Epithelial cell of esophagus (primary cell): ENCODE results near the gene ADRA2B.
"Not testable (repeated sequence)": the region's sequence is repeated elsewhere in the genome, so short reads cannot be mapped to it uniquely, and the experiment has no call there.

Experiments used
- DNase-seq: peaks from one replicate; pipeline ENCODE4 v3.0.0; 2010; ENCODE audit warnings: low read depth
- H3K4me3 ChIP-seq: 2 replicates; pipeline ENCODE4 v1.5.1; 2011; ENCODE audit warnings: mild to moderate bottlenecking, low read length, control low read depth
- TF ChIP-seq, protein P1 (sequence below): IDR thresholded peaks from 2 replicates; pipeline ENCODE4 v1.5.1; 2011; ENCODE audit warnings: low read depth, mild to moderate bottlenecking, low read length, control low read depth, inconsistent platforms; ENCODE audit not compliant: insufficient read depth; ENCODE audit errors: missing control alignments

The ADRA2B gene

DNA sequence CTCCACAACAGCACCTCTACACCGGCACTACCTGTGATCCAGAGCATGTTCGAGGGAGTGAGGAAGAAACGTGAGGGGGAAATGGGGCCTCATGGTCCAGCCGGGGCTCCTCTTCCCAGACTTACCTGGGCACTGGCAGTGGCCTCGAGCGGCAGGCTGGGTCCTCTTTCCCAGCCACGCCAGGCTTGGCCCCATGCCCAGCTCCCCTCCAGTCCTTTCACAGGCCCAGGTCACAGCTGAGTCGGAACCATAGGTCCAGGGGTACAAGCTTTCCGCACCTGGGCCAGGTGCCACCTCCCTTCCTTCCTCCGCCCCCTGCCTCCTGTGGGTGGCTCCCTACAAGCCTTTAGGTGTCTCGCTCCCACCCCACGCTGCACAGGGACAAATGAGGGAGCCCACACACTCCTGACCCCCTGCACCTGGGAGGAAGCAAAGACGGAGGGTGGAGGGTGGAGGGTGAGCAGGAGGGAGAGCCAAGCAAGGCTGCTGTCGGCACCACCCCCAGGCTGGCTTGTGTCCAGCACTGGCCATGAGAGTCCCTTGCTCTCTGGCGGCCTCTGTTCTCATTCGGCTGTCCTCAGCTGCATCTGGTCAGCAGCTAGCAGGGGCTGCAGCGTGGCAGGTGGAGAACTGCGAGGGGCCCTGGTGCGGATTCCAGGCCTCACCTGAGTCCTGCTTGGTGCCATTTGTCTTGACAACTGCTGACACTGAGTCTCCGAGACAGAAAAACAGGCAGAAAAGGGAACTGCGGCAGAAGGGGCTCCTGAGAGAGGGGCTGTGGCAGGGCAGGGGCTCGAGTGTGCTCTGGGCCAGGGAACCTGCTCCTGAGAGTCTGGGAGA lies 26.8 kb downstream of the ADRA2B start:
- no peak for DNase-seq
- TF ChIP-seq, protein P1, sequence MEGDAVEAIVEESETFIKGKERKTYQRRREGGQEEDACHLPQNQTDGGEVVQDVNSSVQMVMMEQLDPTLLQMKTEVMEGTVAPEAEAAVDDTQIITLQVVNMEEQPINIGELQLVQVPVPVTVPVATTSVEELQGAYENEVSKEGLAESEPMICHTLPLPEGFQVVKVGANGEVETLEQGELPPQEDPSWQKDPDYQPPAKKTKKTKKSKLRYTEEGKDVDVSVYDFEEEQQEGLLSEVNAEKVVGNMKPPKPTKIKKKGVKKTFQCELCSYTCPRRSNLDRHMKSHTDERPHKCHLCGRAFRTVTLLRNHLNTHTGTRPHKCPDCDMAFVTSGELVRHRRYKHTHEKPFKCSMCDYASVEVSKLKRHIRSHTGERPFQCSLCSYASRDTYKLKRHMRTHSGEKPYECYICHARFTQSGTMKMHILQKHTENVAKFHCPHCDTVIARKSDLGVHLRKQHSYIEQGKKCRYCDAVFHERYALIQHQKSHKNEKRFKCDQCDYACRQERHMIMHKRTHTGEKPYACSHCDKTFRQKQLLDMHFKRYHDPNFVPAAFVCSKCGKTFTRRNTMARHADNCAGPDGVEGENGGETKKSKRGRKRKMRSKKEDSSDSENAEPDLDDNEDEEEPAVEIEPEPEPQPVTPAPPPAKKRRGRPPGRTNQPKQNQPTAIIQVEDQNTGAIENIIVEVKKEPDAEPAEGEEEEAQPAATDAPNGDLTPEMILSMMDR = no peak
- no peak overlapping the region for H3K4me3 ChIP-seq

DNA sequence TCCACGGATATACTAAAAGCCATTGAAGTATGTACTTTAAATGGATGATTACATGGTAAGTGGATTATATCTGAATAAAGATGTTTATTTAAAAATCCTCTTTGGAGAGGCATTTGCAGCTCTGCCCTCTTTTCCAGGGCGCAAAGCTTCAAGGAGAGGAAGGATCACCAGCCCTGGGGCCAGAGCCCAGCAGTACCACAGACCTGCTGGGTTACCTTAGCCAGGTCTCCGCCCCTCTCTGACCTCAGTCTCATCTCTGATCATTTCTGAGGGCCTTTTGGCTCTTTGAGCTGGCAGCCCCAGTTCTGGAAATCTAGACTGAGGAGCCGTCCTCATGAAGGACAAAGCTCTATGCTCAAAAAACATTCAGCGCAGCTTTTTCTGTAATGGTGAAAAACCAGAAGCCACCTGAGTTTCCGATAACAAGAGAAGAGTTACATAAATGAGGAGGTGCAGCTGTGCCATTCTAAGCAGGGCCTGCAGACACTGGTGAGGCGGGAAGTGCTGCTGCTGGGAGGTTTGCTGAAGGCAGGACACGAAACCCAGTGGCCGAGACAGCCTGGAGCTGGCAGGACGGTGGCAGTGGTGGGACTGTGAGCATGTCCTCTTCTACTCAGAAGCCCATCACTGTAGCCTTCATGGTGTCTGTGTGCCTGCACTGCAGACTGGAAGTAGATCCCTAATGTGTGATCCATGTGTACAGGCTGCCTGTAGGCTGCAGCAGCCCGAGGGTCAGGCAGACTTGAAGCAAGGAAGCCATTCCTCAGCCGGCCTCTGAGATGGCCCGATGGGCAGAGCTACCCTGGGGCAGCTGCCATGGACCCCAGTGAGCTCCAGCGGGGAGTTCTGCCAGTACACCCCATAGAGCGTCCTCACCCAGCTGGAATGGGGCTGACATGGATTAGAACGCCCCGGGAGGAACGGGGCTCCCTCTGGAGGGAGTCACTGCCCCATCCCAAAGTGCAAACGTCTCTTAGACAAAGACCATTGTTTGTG lies 27.7 kb downstream of the ADRA2B start:
- TF ChIP-seq, protein P1 = no peak
- no peak overlapping the region for H3K4me3 ChIP-seq
- no peak for DNase-seq

DNA sequence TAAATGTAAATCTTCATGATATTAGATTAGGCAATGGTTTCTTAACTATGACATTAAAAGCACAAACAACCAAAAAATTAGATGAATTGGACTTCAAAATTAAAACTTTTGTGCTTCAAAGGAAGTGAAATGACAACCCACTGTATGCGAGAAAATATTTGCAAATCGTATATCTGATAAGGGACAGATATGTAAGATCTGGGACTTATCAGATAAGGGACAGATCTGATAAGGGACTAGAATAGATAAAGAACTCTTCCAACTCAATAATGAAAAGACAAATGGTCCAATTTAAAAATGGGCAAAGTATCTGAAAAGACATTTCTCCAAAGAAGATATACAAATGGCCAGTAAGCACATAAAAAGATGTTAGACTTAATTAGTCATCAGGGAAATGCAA lies 29.2 kb downstream of the ADRA2B start:
- TF ChIP-seq, protein P1 = no peak
- no peak for DNase-seq
- no peak overlapping the region for H3K4me3 ChIP-seq

DNA sequence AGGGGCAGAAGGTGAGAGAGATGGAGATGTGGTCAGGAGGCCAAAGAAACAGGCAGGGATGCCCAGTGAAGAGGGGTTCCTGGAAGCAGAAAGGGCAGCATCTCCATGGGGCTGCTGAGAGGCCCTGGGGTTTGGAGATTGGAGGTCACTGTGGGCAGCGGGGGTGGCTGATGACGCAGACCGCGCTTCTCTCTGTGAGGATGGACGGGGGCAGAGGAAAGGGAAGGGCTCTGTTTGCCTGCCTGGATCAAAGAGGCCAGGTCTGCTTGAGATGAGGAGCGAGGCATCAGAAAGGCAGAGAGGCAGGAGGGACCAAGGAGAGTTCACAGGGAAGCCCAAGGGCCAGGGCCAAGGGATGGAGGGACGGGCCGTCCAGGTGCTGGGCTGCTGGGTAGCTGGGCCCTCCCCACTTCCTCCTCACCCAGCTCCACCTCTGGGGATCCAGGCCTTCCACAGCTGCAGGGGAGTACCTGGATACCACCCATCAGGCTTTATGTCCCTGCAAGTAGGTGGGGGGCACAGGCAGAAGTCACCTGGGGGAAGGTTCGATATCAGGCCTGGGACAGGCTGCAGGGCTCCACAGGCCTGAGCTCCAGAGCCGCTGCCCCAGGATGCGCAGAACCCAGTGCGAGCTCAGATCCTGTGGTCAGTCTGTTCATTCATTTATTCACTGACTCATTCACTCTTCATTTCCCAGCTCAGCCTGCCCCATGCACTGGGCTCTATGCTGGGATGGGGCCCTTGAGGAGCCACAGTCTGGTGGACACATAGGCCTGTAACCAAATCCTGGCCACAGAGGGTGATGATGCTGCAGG lies 30.6 kb downstream of the ADRA2B start:
- DNase-seq = no peak

DNA sequence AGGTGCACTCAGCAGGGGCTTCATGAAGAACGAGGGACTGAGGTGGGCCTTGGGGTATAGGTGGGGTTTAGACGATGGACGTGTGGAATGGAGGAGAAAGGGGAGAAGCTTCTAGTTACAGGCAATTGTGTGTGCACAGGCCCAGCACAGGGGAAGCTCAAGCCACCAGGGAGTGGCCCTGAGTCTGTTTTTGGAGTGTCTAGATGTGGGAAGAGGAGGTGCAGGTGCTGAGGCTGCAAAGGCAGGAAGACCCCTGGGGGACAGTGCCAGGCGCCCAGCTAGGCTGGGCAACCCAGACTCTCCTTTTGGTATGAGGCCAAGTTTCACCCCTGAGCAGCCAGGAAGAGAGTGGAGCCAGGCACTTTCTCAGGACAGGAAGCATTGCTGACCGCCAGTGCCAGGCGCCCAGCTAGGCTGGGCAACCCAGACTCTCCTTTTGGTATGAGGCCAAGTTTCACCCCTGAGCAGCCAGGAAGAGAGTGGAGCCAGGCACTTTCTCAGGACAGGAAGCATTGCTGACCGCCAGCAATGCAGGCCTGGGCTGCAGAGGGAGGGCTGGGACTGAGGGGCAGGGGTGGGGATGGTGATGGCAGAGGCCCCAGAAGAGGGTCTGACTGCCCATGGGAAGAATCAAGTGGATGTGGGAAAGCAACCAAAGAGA lies 31.4 kb downstream of the ADRA2B start:
- DNase-seq, H3K4me3 ChIP-seq: not testable (repeated sequence)

More for the DNA sequence above, 30.6 kb downstream of the ADRA2B start:
- TF ChIP-seq, protein P1 = no peak
- no peak overlapping the region for H3K4me3 ChIP-seq

DNA sequence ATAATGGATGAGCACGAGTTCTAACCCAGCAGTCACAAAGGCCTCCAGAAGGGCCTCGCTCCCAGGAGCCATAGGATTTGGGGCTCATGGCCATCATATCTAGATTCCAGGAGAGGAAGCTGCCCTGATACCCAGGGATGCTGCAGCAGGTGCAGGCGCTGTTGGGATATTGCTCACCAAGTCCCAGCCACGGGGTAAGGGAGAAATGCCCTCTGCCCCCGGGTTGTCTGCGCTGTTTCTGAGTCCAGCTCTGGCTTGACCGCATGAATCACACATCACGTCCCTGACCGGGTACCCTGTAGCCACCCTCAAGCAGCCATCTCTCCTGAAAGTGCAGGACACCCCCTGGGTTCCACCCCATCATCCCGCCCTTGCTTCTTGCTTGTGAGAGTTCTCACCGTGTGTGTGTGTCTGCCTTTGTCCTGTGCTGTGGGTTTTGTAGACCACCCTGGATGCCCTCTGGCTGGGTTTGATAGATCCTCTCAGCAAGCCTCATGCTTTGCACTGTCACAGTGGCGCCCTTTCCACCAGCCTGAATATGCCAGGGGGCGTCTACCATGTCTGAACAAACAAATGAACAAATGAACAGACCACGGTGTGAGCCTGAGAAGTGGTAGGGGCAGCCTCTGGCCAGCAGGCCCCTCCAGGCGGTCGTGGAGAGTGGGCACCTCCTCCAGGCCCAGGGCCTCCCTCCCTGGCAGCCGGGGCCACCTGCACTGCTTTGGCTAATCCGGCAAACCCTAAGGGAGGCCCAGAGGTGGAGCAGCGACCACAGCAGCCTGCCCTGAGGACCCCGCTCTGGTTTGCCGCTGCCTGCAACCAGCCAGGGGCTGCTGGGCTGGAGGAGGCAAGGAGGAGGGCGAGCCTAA lies 32.1 kb downstream of the ADRA2B start:
- H3K4me3 ChIP-seq = no peak overlapping the region
- TF ChIP-seq, protein P1 = no peak
- DNase-seq = no peak
